ENCODE data around the gene MTUS2.
"Not testable (repeated sequence)": the region's sequence is repeated elsewhere in the genome, so short reads cannot be mapped to it uniquely, and the experiment has no call there.

Gene MTUS2

DNA sequence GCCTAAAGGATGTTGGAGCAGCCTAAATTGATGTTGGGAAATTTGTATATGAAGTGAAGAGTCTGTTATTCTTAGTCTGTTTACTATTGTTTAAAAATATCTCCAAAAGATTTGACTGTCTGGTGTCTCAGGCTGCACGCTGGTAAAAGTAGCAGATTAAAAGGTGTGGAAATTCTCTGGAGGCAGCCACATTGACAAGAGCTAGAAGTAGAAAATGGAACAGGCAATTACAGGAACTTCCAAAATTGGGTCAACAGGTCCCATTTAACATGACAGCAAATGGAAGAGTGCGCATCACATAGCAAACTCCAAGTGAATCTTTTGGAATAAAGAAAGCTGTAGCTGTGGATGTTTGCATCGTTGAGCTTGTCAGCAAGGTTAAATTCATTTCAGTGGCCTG lies 138.3 kb downstream of the MTUS2 start:
- DNase-seq (ENCODE audit: low spot score) = no peak

DNA sequence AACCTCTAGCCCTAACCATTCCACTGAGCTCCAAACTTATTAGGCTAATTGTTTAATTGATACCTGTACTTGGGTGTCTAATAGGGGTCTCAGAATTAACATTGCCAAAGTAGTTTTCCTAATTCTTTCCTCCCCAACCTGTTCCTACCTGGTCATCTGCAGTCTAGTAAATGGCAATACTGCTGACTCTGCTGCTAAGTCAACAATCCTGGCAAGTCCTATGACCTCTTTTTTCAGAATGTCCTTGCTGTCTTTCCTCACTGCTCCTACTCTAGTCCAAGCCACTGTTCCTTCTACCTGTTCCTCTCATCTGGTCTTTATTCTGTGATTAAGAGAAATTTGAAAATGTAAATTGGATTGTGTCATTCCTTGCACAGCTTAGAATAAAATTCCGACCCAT lies 143.9 kb downstream of the MTUS2 start:
- no peak for DNase-seq (ENCODE audit: low spot score)

DNA sequence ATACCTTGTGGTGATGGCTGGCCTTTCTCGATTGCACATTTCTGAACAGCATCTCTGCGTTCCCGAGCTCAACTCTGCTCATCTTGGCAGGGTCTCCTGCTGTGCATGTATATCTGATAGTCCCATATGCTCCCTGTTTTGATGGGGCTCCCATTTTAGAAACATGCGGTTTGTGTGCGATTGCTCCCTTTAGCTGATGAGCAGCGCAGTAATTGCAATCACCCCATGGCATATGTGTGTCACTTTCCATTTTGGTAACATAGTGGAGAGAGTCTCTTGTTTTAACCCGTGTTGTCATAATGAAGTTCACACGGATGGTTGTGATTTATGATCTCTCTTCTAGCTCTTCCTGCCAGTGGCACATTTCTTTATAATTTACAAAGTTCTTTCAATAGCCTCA lies 144.7 kb downstream of the MTUS2 start:
- DNase-seq (ENCODE audit: low spot score) = no peak

GRCh38 chr13:28967029-28967915 lies 147.1 kb downstream of the MTUS2 start:
- no peak for DNase-seq (ENCODE audit: low spot score)

DNA sequence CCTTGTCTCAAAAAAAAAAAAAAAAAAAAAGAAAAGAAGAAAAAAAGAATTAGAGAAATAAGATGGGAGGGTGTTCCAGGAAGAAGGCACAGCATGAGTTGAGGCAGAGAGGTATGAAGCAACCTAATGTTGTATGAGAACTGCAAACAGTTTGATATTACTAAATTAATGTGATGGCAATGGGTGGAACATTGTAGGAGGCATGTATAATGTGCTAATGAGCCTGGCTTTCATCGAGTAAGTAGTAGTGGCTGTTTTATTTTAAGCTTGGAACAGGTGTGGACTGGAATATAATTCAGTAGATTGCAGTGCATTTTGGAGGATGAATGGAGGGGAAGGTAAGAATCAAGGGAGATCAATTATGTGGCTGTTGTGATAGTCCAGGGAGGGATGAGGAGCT lies 156.1 kb downstream of the MTUS2 start:
- no peak for DNase-seq (ENCODE audit: low spot score)

DNA sequence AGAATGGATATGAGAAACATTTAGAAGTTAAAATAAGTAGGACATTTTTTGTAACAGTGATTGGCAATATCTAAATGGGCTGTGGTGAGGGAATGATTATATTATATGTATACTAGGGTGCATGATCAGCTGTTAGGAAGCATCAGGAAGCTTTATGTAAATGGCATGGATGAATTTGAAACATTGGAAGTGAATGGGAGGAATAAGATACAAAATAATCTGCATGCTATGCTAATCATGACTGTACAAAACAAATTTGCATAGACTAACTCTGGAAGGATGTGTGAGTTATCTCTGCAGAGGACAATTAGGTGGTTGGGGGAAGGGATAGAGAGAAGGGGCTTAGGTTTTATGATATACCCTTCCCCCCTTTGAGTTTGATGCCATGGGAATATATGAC lies 156.5 kb downstream of the MTUS2 start:
- DNase-seq (ENCODE audit: low spot score) = no peak

GRCh38 chr13:28978574-28978973 lies 158.4 kb downstream of the MTUS2 start:
- no peak for DNase-seq (ENCODE audit: low spot score)

GRCh38 chr13:28981530-28981929 lies 161.4 kb downstream of the MTUS2 start:
- no peak for DNase-seq (ENCODE audit: low spot score)

- DNase-seq (ENCODE audit: low spot score) = no peak
Observed at GRCh38 chr13:28983641-28984040, 163.5 kb downstream of the MTUS2 start.

DNA sequence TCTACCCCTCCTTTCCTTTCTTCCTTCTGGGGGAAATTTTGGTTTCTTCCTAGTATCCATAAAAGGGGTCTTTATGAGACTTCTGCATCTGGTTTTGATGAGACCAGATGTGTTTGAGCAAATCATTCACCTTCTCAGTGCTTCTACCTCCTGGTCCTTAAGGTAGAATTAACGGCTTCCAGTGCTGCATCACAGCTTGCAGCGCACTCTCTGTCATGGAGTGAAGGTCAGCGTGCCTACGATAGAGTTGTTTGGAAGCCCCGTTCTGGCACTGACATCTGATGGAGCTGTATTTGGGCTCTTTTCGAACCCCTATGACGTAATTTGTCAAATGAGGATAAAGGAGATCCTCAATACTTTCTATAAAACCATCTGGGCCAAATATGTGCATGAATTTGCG lies 164.2 kb downstream of the MTUS2 start:
- no peak for DNase-seq (ENCODE audit: low spot score)

DNA sequence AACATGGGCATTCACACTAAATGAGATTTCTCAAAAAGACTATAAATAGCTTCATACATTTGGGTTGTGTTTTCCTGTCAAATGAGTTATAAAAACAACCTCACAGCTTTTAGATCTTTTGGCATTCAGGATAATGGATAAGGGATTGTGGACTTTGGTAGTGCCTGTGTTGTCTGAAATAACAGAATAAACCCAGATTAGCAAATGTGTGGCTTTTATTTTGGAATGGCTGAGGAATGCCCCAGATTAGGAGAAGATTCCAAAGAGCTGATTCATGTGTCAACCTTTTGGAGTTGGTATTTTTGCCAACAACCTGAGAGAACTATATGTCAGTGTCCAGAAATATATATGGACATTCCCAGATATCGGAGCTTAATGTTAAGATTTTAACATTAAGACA lies 164.7 kb downstream of the MTUS2 start:
- no peak for DNase-seq (ENCODE audit: low spot score)

DNA sequence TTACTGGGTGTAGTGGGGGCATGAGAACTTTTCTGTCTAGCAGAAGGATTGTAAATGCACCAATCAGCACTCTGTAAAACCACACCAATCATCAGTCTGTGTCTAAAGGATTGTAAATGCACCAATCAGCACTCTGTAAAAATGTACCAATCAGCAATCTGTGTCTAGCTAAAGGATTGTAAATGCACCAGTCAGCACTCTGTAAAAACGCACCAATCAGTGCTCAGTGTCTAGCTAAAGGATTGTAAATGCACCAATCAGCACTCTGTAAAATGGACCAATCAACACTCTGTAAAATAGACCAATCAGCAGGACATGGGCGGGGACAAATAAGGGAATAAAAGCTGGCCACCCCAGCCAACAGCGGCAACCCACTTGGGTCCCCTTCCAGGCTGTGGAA lies 170.2 kb downstream of the MTUS2 start:
- DNase-seq (ENCODE audit: low spot score) = not testable (repeated sequence)

GRCh38 chr13:28991764-28992163 lies 171.6 kb downstream of the MTUS2 start:
- no peak for DNase-seq (ENCODE audit: low spot score)

DNA sequence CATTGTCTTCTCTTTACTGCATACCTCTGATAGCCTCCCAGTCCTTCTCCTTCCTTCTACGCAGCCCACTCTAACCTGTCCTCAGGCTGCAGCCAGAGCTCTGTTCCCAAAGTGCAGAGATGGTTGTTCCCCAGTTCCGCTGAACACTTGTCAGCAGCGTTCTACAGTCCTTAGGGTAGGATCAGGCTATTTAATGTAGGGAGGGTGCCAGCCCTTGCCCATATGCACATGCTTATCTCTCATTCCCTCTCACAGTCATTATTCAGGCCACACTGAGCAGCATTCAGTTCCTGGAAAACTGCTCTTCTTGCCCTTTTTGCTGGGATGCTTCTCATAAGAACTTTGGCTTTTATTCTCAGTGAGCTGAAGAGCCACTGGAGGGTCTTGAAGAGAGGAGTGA lies 180.7 kb downstream of the MTUS2 start:
- DNase-seq (ENCODE audit: low spot score) = no peak

- no peak for DNase-seq (ENCODE audit: low spot score)
Observed at GRCh38 chr13:29005035-29005762, 185.1 kb downstream of the MTUS2 start.

DNA sequence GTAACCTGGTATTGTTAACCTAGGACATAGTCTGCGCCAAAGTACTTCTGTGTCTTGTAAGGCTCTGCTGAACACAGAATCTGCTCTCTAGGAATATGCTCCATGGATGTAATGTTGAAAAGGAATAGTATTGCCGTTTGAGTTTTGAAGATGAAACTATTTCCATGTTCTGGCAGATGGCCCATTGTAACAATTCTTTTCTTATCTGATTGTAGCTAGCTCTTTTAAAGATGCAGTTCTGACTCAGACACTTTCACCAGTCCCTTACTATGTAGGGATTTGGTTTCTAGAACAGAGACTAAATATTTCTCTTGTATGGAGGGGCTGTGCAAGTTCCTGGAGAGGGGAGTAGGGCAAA lies 185.6 kb downstream of the MTUS2 start:
- DNase-seq (ENCODE audit: low spot score) = no peak

GRCh38 chr13:29006359-29006850 lies 186.3 kb downstream of the MTUS2 start:
- DNase-seq (ENCODE audit: low spot score) = no peak

- DNase-seq (ENCODE audit: low spot score) = no peak
Observed at GRCh38 chr13:29008296-29008695, 188.2 kb downstream of the MTUS2 start.

DNA sequence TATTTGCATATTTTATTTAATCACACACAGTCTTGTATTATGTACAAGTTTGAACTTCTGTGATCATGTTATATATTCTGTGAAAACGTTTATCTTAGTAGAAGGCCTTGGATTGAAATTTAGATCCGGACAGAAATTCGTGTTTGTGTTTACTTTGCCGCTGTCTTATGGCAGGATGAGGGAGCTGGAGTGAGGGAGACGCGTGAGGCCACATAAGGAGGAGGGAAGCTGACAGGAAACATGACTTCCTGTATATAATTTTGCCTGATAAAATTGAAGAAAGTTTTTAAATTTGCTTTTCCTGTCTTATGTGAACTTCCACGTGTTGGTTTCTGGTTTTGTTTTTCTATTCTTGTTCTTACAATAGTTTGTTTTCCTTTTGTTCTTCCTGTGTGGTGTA lies 200.2 kb downstream of the MTUS2 start:
- DNase-seq (ENCODE audit: low spot score) = no peak

DNA sequence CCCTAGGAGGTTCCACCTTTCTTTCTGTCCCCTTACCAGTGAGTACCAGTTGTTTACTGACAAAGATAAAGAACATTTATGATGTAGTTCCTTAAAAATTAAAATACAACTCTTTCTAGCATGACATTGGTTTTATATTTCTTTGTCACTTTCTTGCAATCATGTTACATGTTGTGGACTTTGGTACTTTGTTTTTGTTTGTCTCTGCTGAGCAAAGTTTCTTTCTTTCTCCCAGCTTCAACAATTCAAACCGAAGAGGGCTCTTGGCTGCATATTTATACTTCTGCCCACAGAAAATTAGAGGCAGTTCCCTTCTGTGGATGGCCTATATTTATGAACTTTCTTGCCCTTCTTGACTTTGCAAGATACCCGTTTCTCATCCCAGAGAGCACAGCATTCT lies 201.2 kb downstream of the MTUS2 start:
- no peak for DNase-seq (ENCODE audit: low spot score)

DNA sequence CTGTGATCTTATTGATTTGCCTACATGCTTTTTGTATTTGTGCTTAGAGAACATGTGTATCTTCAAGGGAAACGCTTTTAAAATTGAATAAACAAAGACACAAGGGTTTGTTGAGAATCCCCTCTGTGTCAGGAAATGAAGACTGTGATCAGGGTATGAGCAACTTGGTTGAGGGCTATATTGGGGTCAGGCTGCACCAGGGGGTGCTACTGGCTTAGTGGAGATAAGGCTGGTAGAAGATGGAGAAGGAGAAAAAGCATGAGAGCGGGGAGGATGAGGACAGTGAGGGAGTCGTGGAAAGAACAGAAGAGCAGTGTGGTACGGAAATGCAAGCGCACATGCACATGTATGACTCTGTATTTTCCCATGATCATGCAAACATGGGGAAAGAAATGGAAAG lies 201.6 kb downstream of the MTUS2 start:
- no peak for DNase-seq (ENCODE audit: low spot score)

DNA sequence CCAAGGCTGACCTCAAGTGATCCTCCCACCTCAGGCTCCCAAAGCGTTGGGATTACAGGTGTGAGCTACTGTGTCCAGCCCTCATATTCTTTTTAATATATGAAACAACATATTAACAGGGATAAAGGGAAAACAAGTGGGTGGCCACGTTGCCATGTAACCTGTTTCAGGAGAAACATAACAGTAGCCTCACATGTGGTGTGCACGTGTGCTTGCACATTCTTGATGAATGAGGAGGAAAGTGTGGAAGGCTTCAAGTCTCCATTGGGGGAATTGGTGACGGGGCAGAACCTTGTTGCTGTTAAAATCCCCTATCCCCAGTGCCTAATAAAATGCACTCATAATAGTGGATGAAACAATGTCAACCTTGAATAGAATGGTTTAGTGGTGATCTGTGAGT lies 202.3 kb downstream of the MTUS2 start:
- DNase-seq (ENCODE audit: low spot score) = no peak

DNA sequence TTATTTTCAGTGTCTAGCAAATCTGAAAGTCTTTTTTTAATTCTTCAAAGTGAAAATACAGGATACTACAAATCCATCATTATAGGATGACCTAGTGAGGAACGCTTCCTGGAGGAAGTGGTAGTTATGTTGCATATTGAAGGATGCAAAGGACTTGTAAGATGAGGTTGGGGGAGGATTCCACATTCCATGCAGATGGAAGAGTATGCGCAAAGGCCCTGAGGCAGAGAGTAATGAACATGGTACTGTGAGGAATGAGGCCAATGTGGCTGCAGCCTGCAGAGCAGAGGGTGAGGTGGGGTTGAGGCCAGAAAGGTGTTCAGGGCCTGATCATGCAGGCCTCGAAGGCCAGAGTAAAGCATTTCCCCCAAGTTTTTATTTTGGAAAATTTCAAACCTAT lies 202.8 kb downstream of the MTUS2 start:
- no peak for DNase-seq (ENCODE audit: low spot score)
